ENCODE data around the gene PPT2.

GRCh38 chr6:32151181-32151862 is 2.6 kb upstream of the PPT2 start:
- TF ChIP-seq EP300 (conservative IDR thresholded peaks at IDR 0.05; ENCODE audit: poor library complexity, severe bottlenecking) (no peak), EZH2 (IDR thresholded peaks at IDR 0.05; ENCODE audit: borderline replicate concordance, insufficient read depth, low read length, poor library complexity, severe bottlenecking) (no peak)
- TF ChIP-seq, protein P1, sequence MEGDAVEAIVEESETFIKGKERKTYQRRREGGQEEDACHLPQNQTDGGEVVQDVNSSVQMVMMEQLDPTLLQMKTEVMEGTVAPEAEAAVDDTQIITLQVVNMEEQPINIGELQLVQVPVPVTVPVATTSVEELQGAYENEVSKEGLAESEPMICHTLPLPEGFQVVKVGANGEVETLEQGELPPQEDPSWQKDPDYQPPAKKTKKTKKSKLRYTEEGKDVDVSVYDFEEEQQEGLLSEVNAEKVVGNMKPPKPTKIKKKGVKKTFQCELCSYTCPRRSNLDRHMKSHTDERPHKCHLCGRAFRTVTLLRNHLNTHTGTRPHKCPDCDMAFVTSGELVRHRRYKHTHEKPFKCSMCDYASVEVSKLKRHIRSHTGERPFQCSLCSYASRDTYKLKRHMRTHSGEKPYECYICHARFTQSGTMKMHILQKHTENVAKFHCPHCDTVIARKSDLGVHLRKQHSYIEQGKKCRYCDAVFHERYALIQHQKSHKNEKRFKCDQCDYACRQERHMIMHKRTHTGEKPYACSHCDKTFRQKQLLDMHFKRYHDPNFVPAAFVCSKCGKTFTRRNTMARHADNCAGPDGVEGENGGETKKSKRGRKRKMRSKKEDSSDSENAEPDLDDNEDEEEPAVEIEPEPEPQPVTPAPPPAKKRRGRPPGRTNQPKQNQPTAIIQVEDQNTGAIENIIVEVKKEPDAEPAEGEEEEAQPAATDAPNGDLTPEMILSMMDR (IDR thresholded peaks at IDR 0.05; ENCODE audit: poor library complexity, severe bottlenecking), result no peak

Measured in neural cell (in vitro differentiated cells).